ENCODE data around the gene PRKAG1. TPM values are rescaled to one million over a fixed set of nuclear protein-coding genes. Genes with fewer than 3 reads are reported as not detected.

Gene PRKAG1
- total and polyA plus RNA-seq, 2 donors (not counting 1 experiment from before 2014, with no cell fraction given) = 28.5 to 60.0 TPM

GRCh38 chr12:48996794-48997718, 21.5 kb downstream of the PRKAG1 start:
- Histone ChIP-seq H3K79me2 (ENCODE audit: control insufficient read depth, insufficient read depth, low read length) (no peaks in the 10 kb centered on the region), H3K4me3 (ENCODE audit: control extremely low read depth in 1 of 5, extremely low read depth in 1 of 5, insufficient read depth in 1 of 5, low read depth in 2 of 5, low read length in 4 of 5) (peak overlapping the region; percentile 12 to 71 (median 58)), H4K20me1 (ENCODE audit: control insufficient read depth, insufficient read depth, low read length, poor library complexity, severe bottlenecking) (peaks cover 5% of the 10 kb centered on the region), H3K4me2 (replicated peaks; ENCODE audit: low read depth, low read length, poor library complexity, severe bottlenecking) (peak overlapping the region; percentile 98), H3K9me3 (ENCODE audit: control extremely low read depth in 1 of 3, control insufficient read depth in 2 of 3, insufficient read depth in 1 of 3, low read length in 2 of 3) (peaks cover 0 to 4% (median 0%) of the 10 kb centered on the region in 3 donors), H3K9ac (ENCODE audit: low read length) (peak overlapping the region; percentile 72), H3K4me1 (ENCODE audit: control insufficient read depth in 2 of 2, insufficient read depth in 2 of 2, low read length in 2 of 2) (peaks cover 39 to 44% of the 10 kb centered on the region in 2 donors), H3K27ac (ENCODE audit: low read length in 2 of 2) (peak overlapping the region in 1 of 2 donors; percentile 34), H3K36me3 (replicated peaks in 1 of 2; ENCODE audit: control extremely low read depth in 1 of 2, control insufficient read depth in 1 of 2, extremely low read depth in 1 of 2, insufficient read depth in 2 of 2, low read length in 1 of 2) (peaks cover 0 to 6% of the 10 kb centered on the region in 2 experiments), H3K27me3 (replicated peaks in 1 of 4; ENCODE audit: control extremely low read depth in 1 of 4, control insufficient read depth in 3 of 4, insufficient read depth in 4 of 4, low read length in 3 of 4) (peaks cover 0 to 79% (median 29%) of the 10 kb centered on the region in 4 experiments), H2AFZ (ENCODE audit: insufficient read depth, low read depth, low read length, poor library complexity, severe bottlenecking) (peak overlapping the region; percentile 78)
- DNase-seq (peak; percentile 89), ATAC-seq (ENCODE audit: low read depth) (peak; percentile 60)
- H3K9me3 Mint-ChIP-seq (ENCODE audit: insufficient read depth) = no peaks in the 10 kb centered on the region
- TF ChIP-seq EZH2 (IDR thresholded peaks at IDR 0.05; ENCODE audit: borderline replicate concordance, insufficient read depth, low read depth, low read length, poor library complexity, severe bottlenecking) (no peak), CTCF (IDR thresholded peaks at IDR 0.05) (peak; percentile 75)
- CTCF ChIA-PET = interaction anchor here (0.6 to 6.7 kb wide), 34 partner anchors 8 to 239 kb away, joined by 3 to 61 read pairs (median 4); partner anchors contain the start of genes ARF3, DDX23, DHH and FKBP11
- peaks cover 36% of the 10 kb centered on the region for H3K27me3 Mint-ChIP-seq
- intact Hi-C loops (cut with micrococcal nuclease) = loop anchor here (1.0 to 5.0 kb wide), 5 partner anchors 21 to 745 kb away; partner anchors contain the start of genes DDX23, PRKAG1 and TMBIM6
- 2% methylated on average over 67 of the region's 71 CpGs for WGBS (ENCODE audit: insufficient coverage)
- POLR2A ChIA-PET = interaction anchor here (0.5 to 2.8 kb wide), 6 partner anchors 9 to 140 kb away, joined by 3 to 19 read pairs (median 6); partner anchors contain the start of genes ARF3, RHEBL1 and WNT1
- peak overlapping the region; percentile 41 for H3K27ac Mint-ChIP-seq
- H3K4me1 Mint-ChIP-seq = peaks cover 44% of the 10 kb centered on the region
- H3K4me3 Mint-ChIP-seq = peak overlapping the region; percentile 89

All from B cell (primary cell).